GM12891 (cell line): ENCODE data around the gene MCTP1.
A peak's percentile ranks its signal among the peaks of the same experiment; 100 is the strongest.

Experiments used
- DNase-seq: peaks from one replicate; pipeline ENCODE4 v3.0.0; 2011; ENCODE audit warnings: low spot score; ENCODE audit not compliant: insufficient read length
- FAIRE-seq: peaks from 2 replicates; lab custom pipeline; 2011; peaks lifted over from hg19 to GRCh38; lab: Jason Lieb, UNC
- PAX5 ChIP-seq: IDR thresholded peaks from 2 replicates; pipeline ENCODE4 v1.6.1; 2011; ENCODE audit warnings: low read length, moderate library complexity, mild to moderate bottlenecking; ENCODE audit not compliant: insufficient read depth, severe bottlenecking
- POLR2A ChIP-seq: IDR thresholded peaks from 2 replicates; pipeline ENCODE4 v1.6.1; 2011; ENCODE audit warnings: low read depth, low read length, control low read depth
- POLR2AphosphoS5 ChIP-seq: IDR thresholded peaks from 2 replicates; pipeline ENCODE4 v1.6.1; 2011; ENCODE audit warnings: low read depth, low read length, control low read depth
- POU2F2 ChIP-seq: IDR thresholded peaks from 2 replicates; pipeline ENCODE4 v1.6.1; 2011; ENCODE audit warnings: low read depth, mild to moderate bottlenecking, control low read depth, low read length, moderate library complexity
- SPI1 ChIP-seq: IDR thresholded peaks from 2 replicates; pipeline ENCODE4 v1.6.1; 2011; ENCODE audit warnings: low read depth, low read length, control low read depth
- TAF1 ChIP-seq: IDR thresholded peaks from 2 replicates; pipeline ENCODE4 v1.6.1; 2011; ENCODE audit warnings: low read depth, low read length, control low read depth

The MCTP1 gene

DNA sequence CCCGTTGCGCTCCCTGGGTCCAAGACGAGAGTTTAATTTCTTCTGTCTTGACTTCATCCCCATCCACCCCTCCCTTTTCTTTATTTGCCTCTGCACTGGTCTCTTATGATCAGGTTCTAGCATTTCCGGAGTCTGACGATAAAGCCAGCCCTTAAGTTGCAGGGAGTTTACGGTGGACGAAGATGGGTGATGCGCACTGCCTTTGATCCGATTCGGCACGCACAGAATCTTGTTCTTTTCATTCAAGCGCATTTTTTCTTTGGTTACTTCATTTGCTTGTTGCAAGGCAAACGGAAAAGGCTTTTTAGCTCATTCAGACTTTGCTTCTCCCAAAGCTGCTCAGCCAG is 488 bp upstream of the MCTP1 start:
- FAIRE-seq: peak; percentile 5
- DNase-seq: no peak
- no peak for TF ChIP-seq PAX5
- TF ChIP-seq POLR2AphosphoS5: no peak
- no peak for TF ChIP-seq TAF1
- TF ChIP-seq POLR2A: no peak
- TF ChIP-seq POU2F2: no peak
- no peak for TF ChIP-seq SPI1

DNA sequence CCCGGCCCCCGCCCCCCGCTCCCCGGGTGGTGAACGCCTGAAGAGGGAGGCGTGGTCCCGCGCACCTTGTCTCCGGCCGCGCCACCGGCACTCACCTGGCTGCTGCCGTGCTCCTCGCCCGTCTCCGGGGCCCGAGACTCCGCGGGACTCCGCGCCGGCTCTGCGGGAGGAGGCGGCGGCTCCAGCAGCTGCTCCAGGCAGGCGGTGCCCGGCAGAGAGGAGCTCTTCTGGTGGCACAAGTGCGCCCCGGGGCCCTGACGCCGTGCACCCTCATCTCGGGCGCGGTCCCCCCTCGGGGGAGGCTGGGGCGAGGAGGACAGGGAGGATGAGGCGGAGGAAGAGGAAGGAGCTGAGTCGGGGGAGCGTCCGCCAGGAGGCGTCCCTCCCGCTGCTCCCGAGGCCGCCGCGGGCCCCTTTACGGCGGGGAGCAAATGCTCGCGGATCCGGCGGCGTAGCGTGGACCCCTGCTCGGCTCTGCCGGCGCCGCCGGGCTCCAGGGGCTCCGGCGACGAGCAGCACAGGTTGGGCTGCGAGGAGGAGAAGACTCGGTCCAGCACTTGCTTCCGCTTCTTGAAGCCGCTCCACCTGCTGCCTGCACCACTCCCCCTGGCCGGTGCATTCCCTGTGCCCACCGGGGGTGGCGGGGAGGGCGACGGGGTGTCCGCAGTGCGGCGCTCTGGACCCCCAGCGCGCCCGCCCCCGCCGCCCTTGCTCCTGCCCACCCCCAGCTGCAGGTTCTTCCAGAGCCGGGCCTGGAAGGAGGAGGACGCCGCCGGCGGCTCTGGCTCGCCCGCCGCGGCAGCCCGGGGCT is 928 bp downstream of the MCTP1 start:
- DNase-seq (peak; percentile 56), FAIRE-seq (peak; percentile 40)

DNA sequence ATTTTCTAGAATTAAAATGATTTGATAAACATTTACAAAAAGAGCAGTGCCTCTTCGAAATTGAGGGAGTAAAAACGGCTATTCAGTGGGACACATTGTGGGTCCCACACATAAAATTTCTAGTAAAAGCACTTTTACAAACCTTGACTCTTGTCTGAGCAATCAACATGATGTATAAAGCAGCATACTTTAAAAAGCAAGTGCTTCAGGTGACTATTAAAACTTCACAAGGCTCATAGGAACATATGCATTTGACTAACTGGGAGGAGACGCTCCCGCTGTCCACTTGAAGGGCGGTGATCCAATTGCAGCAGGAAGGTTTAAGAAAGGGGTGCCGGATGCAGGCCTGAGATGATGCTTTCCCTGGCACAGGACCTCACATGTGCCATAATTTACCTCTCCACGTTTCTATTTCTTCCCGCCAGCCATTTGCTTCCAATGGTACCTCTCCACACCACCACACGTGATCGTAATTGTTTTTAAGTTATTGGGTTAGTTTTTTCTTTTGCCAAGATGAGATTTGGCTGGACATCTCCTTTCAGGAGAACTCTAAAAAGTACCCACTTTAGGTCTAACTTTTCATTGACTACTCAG is 1.8 kb downstream of the MCTP1 start:
- no peak for FAIRE-seq
- no peak for TF ChIP-seq TAF1
- no peak for TF ChIP-seq POLR2A
- TF ChIP-seq PAX5: no peak
- no peak for TF ChIP-seq POLR2AphosphoS5
- no peak for TF ChIP-seq POU2F2
- TF ChIP-seq SPI1: no peak
- no peak for DNase-seq

More for the DNA sequence above, 928 bp downstream of the MCTP1 start:
- TF ChIP-seq PAX5 (no peak), POLR2A (no peak), POU2F2 (no peak), TAF1 (no peak), POLR2AphosphoS5 (no peak), SPI1 (no peak)

DNA sequence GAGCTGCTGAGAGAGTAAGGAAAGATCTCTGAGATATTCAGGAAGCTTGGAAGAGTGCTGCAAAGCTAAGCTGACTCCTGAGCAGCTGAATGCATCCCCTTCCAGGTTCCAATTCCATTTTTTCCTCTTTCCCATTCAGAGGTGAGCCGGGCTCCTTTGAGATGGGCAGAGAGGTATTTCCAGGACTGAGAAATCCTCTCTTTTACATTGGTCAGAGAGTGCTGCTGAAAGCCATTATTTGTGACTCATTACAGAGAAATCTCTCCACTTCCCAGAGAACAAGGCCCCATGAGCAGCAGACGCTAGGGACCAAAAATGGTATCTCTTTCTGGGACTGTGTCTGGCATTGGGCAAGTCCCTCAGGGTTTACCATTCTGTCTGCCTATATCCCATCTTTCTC is 3.7 kb downstream of the MCTP1 start:
- TF ChIP-seq TAF1: no peak
- no peak for TF ChIP-seq POLR2AphosphoS5
- TF ChIP-seq POU2F2: no peak
- TF ChIP-seq POLR2A: no peak
- no peak for TF ChIP-seq SPI1
- no peak for TF ChIP-seq PAX5
- FAIRE-seq (no peak), DNase-seq (no peak)

DNA sequence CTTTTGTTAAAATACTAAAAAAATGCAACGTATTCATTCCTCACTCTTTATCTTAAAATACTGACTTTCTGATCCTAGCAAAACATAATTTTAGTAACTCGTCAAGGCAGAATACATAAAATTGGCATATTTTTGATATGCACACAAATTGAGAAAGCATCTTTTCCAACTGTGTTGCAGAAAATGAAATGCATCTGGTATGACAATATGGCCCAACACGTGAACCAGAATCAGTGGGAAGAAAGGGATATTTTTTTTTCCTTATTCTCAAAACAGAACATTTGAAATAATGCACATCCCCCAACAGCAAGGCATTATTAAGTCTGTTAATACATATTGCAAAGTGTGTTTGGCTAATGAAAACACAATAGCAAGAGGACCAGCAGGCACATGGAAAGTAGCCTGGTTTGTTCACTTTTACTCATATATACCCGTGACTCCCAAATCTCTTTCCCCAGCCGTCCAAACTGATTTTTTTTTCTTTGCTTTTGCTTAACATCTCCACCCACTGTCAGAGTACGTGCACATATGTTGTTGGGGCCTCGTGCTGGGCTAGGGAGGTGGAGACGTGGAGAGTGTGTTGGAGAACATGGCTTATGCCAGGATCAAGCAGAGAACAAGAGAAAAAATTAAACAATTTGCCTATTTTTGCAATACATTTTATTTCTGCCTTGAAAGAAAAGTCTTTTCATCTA is 4.3 kb downstream of the MCTP1 start:
- no peak for TF ChIP-seq PAX5
- no peak for TF ChIP-seq POLR2AphosphoS5
- no peak for TF ChIP-seq SPI1
- TF ChIP-seq POU2F2: no peak
- TF ChIP-seq TAF1: no peak
- no peak for TF ChIP-seq POLR2A
- no peak for DNase-seq
- no peak for FAIRE-seq

DNA sequence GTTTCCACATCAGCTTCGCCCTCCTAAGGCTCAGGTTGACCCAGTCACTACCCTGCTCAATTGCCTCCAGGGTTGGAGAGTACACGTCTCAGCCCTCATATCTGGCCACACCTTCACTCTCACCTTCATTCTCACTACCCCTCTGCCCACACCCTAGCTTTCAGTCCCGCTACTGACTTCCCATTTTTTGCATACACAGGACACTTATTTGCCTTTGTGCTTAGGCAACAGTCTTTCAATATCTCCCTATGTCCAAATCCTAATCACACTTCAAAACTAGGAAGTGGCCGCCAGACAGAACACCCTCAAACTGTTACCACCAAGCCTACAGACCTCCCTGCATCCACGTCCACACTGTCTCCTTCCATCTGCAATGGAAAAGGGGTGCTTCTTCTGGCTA is 10.9 kb downstream of the MCTP1 start:
- DNase-seq (no peak), FAIRE-seq (no peak)
- TF ChIP-seq SPI1: no peak
- no peak for TF ChIP-seq TAF1

DNA sequence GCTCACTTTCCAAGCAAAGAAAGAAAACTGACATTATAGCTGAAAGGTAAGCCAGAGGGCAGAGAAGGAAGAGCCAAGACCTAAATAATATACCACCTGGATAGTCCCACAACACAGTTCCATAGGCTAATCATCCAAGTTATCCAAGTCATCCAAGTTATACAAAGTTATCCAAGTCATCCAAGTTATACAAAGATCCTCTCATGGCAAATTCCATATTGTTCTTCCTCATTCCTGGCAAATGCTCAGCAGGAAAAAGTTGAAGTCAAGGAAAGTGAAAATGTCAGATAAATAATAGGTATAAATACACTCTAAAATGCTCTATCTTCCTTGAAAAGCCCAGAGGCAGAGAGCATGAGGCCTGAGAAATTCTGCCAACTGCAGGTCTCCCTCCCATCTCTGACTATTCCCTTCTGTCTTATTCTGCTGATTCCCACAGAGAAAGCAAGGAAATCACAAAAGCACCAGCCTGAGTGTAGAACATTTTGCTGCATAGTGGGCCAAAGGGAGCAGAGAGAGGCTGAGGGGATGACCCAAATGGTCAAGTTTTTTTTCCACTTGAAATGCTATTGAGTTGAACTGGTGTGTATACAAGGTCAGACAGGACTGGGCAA is 12.5 kb downstream of the MCTP1 start:
- DNase-seq: no peak
- no peak for TF ChIP-seq POU2F2
- TF ChIP-seq POLR2A: no peak
- TF ChIP-seq POLR2AphosphoS5: no peak
- TF ChIP-seq SPI1: no peak
- no peak for TF ChIP-seq TAF1
- TF ChIP-seq PAX5: no peak
- no peak for FAIRE-seq

DNA sequence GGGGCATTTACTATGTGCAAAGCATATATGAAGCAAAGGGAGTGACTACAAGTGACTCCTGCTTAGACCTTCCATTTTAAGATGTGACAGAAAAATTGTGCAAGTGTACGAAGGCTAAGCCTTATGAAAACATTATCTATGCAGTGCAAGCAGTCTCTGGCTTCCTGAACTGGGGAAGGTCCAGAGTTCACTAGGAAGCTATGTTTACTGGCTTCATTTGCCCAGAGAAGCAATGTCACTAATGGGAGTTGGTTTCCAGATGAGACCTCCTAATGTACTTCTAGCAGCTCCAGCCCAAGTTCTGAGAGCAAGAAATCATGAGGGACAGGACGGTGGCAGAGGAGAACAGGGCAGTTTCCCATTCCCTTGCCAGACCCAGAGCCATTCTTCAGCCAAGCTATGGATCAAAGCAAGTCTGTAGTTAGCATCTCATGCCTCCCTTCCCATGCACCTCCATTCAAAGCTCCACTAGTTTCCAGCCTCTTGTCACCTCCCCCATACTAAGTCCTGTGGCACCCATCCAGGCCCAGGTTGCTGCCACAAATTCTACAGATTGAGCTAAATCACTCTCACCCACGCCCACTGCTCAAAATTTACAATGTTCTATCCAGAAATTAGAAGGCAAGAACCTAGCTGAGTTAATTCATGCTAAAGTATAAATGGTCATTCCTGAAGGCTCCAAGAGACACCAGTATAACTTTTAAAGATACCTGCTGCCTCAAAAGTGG is 21.8 kb downstream of the MCTP1 start:
- FAIRE-seq: no peak
- TF ChIP-seq POU2F2 (no peak), SPI1 (no peak), POLR2AphosphoS5 (no peak), PAX5 (no peak), POLR2A (no peak), TAF1 (no peak)
- no peak for DNase-seq
